ENCODE measurements around the gene INCENP. TPM values are rescaled to one million over a fixed set of nuclear protein-coding genes. Genes with fewer than 3 reads are reported as not detected.

Gene INCENP
- polyA plus RNA-seq, 3 donors = 3.6 to 4.3 (median 4.0) TPM

- no peak overlapping the region for H3K27ac ChIP-seq (ENCODE audit: low read depth, low read length)
- WGBS, 3 donors = 68 to 77% (median 76%) methylated on average over 2 of the region's 2 CpGs
Measured at GRCh38 chr11:62201376-62201775, 77.6 kb downstream of the INCENP start.

Other genes with a start within 250 kb of the INCENP start
- gene FADS3, start 232.5 kb upstream of the INCENP start, polyA plus RNA-seq = 100 to 1,000 TPM in 1 of 3 donors, 10 to 100 TPM in 2; 32.5 to 267 (median 64.1) TPM
- gene RAB3IL1, start 206.4 kb upstream of the INCENP start, polyA plus RNA-seq = 10 to 100 TPM in 2 of 3 donors, 1 to 10 TPM in 1; 4.0 to 44.5 (median 16.4) TPM
- gene BEST1, start 173.7 kb upstream of the INCENP start, polyA plus RNA-seq = 10 to 100 TPM in 1 of 3 donors, 1 to 10 TPM in 2; 3.0 to 14.8 (median 5.2) TPM
- gene FTH1, start 156.4 kb upstream of the INCENP start, polyA plus RNA-seq = over 10,000 TPM in 1 of 3 donors, 1,000 to 10,000 TPM in 2; 2,935 to 16,025 (median 7,473) TPM
- not detected for gene SCGB1D1, start 66.2 kb downstream of the INCENP start, polyA plus RNA-seq
- 1 to 10 TPM in 2 of 3 donors, not detected in 1; 2.6 to 9.8 TPM for gene SCGB2A1, start 84.7 kb downstream of the INCENP start, polyA plus RNA-seq
- 1 to 10 TPM in 1 of 3 donors, not detected in 2; 1.4 TPM for gene SCGB1D2, start 118.2 kb downstream of the INCENP start, polyA plus RNA-seq
- under 1 TPM in 1 of 3 donors, not detected in 2; 0.22 TPM for gene SCGB2A2, start 146.1 kb downstream of the INCENP start, polyA plus RNA-seq
- gene SCGB1D4, start 175.1 kb downstream of the INCENP start, polyA plus RNA-seq = not detected
- 10 to 100 TPM in 1 of 3 donors, 1 to 10 TPM in 2; 6.9 to 14.4 (median 9.0) TPM for gene ASRGL1, start 213.4 kb downstream of the INCENP start, polyA plus RNA-seq